ENCODE data around the gene SLC22A4.

SLC22A4 gene

GRCh38 chr5:132293992-132294727 lies at the start of gene SLC22A4:
TSS of gene SLC22A4 (plus strand) at chr5:132294394. CDS start at chr5:132294617, 223 bp downstream.
- Histone ChIP-seq H3K27ac (peak within 1 kb of the TSS; percentile 77 to 97 (median 91)), H3K4me3 (peak within 1 kb of the TSS; percentile 29 to 64 (median 52))

GRCh38 chr5:132245593-132245992 lies 48.6 kb upstream of the SLC22A4 start:
- Histone ChIP-seq H3K27ac (no peak overlapping the region), H3K4me3 (no peak overlapping the region)

DNA sequence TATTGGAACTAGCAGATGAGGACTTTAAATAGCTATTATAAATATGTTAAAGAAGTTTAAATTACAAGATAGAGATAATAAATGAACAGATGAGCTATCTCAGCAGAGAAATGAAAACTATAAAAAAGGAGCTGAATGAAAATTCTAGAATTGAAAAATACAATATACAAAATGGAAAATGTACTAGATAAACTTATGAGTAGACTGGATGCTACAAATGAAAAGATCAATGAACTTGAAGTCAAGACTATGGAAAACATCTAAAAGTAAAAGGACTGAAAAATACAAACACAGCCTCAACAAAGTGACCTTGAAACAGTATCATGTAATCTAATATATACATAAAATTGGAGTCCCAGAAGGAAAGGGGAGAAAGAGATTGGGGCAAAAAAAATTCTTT lies 47.4 kb upstream of the SLC22A4 start:
- no peak overlapping the region for H3K4me3 ChIP-seq
- no peak overlapping the region for H3K27ac ChIP-seq

DNA sequence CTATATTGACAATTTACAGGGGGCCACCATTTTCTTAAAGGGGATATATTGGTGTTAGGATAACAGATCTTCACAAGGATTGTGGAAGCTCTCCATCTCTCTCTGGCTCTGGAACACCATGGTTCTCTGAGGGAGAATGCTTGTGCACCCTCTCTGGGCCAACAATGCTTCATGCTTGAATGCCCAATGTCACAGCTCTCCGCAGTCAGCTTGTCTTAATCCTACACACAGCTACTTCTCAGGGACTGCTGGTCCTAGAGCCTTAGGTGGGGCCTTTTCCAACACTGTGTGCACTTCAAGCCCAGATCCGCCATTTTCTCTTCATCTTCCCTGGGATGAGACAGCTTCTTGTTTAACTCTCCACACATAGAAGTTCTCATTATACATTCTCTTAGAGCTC lies 43.6 kb upstream of the SLC22A4 start:
- Histone ChIP-seq H3K4me3 (no peak overlapping the region), H3K27ac (no peak overlapping the region)

GRCh38 chr5:132251220-132251725 lies 42.9 kb upstream of the SLC22A4 start:
- H3K4me3 ChIP-seq = no peak overlapping the region
- peak overlapping the region in 1 of 21 experiments; percentile 16 for H3K27ac ChIP-seq

- no peak overlapping the region for H3K4me3 ChIP-seq
- H3K27ac ChIP-seq = peak overlapping the region in 10 of 21 experiments; percentile 28 to 70 (median 56)
These were observed 41.2 kb upstream of the SLC22A4 start for GRCh38 chr5:132253008-132253441.

- H3K27ac ChIP-seq = peak overlapping the region in 10 of 21 experiments; percentile 30 to 70 (median 56)
- no peak overlapping the region for H3K4me3 ChIP-seq
These were observed 40.5 kb upstream of the SLC22A4 start for GRCh38 chr5:132253452-132254320.

- Histone ChIP-seq H3K4me3 (no peak overlapping the region), H3K27ac (peak overlapping the region in 7 of 21 experiments; percentile 30 to 70 (median 57))
These were observed 39.7 kb upstream of the SLC22A4 start for GRCh38 chr5:132254321-132254977.

GRCh38 chr5:132256086-132256782 lies 38.0 kb upstream of the SLC22A4 start:
- H3K4me3 ChIP-seq = no peak overlapping the region

GRCh38 chr5:132256783-132257130 lies 37.4 kb upstream of the SLC22A4 start:
- Histone ChIP-seq H3K27ac (peak overlapping the region in 13 of 21 experiments; percentile 81 to 98 (median 95)), H3K4me3 (peak overlapping the region in 2 of 7 experiments; percentile 63)

More at GRCh38 chr5:132256086-132256782, 38.0 kb upstream of the SLC22A4 start:
- H3K27ac ChIP-seq = peak overlapping the region in 3 of 21 experiments; percentile 94 to 97 (median 96)

DNA sequence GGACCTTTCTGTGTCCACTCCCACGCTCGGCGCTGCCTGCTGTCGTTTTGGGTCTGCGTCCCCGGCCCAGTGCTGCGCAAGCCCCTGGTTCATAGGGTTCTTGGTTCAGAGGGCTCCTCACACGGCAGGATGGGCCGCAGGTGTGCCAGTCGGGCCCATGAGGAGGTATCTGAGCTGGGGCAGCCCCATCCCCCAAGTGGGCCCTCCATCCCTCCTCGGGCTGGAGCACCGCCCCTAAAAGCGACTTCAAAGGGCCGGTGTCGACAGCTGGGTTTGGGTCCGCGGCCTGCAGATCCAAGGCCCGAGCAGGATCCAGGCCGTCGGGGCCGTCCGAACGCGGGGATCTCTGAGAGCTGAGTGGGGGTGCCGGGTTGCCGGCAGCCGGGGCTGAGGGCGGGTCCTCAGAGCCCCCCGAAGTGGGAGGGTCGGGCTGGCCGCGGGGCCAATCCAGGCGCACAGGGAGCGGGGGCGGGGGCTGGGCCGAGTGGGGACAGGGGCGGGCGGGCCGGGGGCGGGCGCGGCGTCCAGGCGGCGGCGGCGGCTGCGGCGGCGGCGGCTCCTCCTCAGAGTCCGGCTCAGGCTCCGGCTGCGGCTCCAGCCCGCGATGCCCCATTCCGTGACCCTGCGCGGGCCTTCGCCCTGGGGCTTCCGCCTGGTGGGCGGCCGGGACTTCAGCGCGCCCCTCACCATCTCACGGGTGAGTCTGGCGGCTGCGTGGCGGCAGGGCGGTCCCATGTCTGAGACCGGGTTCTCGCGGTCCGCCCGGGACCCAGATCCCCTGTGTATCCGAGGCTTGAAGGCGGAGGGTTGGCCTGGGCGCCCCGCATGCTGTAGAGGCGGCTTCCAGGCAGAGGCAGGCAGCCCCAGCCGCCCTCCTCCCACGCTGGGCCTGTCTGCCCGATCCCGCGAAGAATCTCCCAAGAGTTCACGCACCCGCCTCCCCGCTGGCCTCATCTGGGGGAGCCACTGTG lies 36.8 kb upstream of the SLC22A4 start, which contains the start of gene PDLIM4:
TSS of gene PDLIM4 (plus strand) at position 566 of the 971 bp plus-strand sequence. CDS start at position 605, 39 bp downstream.
- peak within 1 kb of the TSS; percentile 60 to 98 (median 90) for H3K27ac ChIP-seq
- peak within 1 kb of the TSS; percentile 46 to 63 (median 53) for H3K4me3 ChIP-seq

- peak overlapping the region; percentile 46 to 63 (median 53) for H3K4me3 ChIP-seq
These were observed 35.8 kb upstream of the SLC22A4 start for GRCh38 chr5:132258102-132259068.

GRCh38 chr5:132259069-132259851 lies 34.9 kb upstream of the SLC22A4 start:
- Histone ChIP-seq H3K27ac (peak overlapping the region in 20 of 21 experiments; percentile 60 to 98 (median 92)), H3K4me3 (peak overlapping the region; percentile 46 to 63 (median 53))

More at GRCh38 chr5:132258102-132259068, 35.8 kb upstream of the SLC22A4 start:
- H3K27ac ChIP-seq = peak overlapping the region; percentile 60 to 98 (median 90)

- Histone ChIP-seq H3K27ac (peak overlapping the region in 19 of 21 experiments; percentile 81 to 98 (median 93)), H3K4me3 (peak overlapping the region in 3 of 7 experiments; percentile 7 to 53 (median 49))
These were observed 34.1 kb upstream of the SLC22A4 start for GRCh38 chr5:132260051-132260450.

DNA sequence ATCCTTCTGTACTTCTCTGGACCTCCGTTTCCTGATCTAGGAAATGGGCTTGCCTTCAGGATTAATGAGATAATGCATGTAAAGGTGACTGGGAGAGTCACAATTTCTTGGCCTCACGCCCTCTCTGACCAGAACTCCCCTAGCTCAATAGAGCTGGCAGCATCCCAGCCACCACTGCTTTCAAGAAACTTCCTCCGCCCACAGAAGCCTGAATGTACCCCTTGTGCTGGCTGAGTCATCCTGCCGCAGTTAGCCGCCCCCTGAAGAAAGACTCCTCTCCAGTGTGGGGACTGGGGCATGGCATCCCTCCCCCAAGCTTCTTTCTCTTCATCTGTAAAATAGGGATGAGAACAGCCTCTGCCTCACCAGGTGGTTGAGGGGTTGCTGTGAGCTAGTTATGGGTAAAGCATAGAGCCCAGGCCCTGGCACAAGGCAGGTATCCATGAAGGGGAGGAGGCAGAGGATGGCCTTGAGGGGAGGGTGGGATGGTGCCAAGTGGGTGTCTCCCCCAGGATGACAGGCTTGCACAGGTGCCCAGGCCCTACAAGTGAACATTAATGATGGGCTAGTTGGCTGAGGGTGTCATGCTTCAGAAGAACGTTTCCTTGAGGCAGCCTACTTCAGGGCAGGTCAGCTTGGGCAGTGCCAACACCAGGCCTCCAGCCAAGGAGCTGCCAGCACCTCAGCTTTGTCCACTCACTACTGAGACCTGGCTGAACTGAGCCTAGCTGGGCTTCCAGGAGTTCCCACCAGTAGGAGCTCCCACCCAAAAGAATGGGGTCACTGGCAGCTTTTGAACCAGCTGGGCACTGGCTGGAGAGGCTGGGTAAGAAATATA lies 33.3 kb upstream of the SLC22A4 start:
- peak overlapping the region in 16 of 21 experiments; percentile 35 to 98 (median 94) for H3K27ac ChIP-seq
- no peak overlapping the region for H3K4me3 ChIP-seq
